HEK293 (cell line): ENCODE measurements around the gene AGAP1.

ENCODE experiments used
- TF ChIP-seq, protein P1 (sequence below): fragments of 450-650 bp; formaldehyde crosslinking; IDR thresholded peaks from 2 replicates; pipeline ENCODE4 v1.5.1; 2016; ENCODE audit warnings: missing biosample characterization, missing genetic modification characterization
- TF ChIP-seq, protein P2 (sequence below): fragments of 450-650 bp; formaldehyde crosslinking; IDR thresholded peaks from 2 replicates; pipeline ENCODE4 v1.5.1; 2016; ENCODE audit warnings: missing biosample characterization, missing genetic modification characterization

- TF ChIP-seq, protein P1, sequence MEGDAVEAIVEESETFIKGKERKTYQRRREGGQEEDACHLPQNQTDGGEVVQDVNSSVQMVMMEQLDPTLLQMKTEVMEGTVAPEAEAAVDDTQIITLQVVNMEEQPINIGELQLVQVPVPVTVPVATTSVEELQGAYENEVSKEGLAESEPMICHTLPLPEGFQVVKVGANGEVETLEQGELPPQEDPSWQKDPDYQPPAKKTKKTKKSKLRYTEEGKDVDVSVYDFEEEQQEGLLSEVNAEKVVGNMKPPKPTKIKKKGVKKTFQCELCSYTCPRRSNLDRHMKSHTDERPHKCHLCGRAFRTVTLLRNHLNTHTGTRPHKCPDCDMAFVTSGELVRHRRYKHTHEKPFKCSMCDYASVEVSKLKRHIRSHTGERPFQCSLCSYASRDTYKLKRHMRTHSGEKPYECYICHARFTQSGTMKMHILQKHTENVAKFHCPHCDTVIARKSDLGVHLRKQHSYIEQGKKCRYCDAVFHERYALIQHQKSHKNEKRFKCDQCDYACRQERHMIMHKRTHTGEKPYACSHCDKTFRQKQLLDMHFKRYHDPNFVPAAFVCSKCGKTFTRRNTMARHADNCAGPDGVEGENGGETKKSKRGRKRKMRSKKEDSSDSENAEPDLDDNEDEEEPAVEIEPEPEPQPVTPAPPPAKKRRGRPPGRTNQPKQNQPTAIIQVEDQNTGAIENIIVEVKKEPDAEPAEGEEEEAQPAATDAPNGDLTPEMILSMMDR (tag by site-specific recombination), result no peak
- TF ChIP-seq, protein P2, sequence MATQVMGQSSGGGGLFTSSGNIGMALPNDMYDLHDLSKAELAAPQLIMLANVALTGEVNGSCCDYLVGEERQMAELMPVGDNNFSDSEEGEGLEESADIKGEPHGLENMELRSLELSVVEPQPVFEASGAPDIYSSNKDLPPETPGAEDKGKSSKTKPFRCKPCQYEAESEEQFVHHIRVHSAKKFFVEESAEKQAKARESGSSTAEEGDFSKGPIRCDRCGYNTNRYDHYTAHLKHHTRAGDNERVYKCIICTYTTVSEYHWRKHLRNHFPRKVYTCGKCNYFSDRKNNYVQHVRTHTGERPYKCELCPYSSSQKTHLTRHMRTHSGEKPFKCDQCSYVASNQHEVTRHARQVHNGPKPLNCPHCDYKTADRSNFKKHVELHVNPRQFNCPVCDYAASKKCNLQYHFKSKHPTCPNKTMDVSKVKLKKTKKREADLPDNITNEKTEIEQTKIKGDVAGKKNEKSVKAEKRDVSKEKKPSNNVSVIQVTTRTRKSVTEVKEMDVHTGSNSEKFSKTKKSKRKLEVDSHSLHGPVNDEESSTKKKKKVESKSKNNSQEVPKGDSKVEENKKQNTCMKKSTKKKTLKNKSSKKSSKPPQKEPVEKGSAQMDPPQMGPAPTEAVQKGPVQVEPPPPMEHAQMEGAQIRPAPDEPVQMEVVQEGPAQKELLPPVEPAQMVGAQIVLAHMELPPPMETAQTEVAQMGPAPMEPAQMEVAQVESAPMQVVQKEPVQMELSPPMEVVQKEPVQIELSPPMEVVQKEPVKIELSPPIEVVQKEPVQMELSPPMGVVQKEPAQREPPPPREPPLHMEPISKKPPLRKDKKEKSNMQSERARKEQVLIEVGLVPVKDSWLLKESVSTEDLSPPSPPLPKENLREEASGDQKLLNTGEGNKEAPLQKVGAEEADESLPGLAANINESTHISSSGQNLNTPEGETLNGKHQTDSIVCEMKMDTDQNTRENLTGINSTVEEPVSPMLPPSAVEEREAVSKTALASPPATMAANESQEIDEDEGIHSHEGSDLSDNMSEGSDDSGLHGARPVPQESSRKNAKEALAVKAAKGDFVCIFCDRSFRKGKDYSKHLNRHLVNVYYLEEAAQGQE (tag by site-specific recombination), result no peak
Measured at GRCh38 chr2:235520787-235521186, 26.9 kb downstream of the AGAP1 start.
